IMR-90 (cell line): ENCODE data around the gene DOCK9. TPM values are rescaled to one million over a fixed set of nuclear protein-coding genes. Genes with fewer than 3 reads are reported as not detected.

Experiments
- ATAC-seq: fragments of 200-7000 bp; cut with Tn5 transposase; 2 replicates; pipeline ENCODE4 v1.9.1; 2020; ENCODE audit warnings: low read depth, mild to moderate bottlenecking, moderate library complexity
- BruUV-seq: library from RNA; stranded (reverse); fragments of 400-500 nt; replicated peaks from 2 replicates; lab custom pipeline; 2021; lab: Mats Ljungman, UMichigan
- CTCF ChIA-PET: fragments of 300-600 bp; formaldehyde crosslinking; extraction: SDS; loops from one replicate; lab custom pipeline; 2021; ENCODE audit warnings: antibody characterized with exemption; lab: Yijun Ruan, JAX
- POLR2A ChIA-PET: fragments of 300-600 bp; sonication (Branson Sonifier 250); formaldehyde crosslinking; loops from one replicate; lab custom pipeline; 2022; ENCODE audit warnings: antibody characterized with exemption; ENCODE audit not compliant: unreplicated experiment; lab: Charles Lee
- DNase-seq: peaks from one replicate; pipeline ENCODE4 v3.0.0; 2013
- H2AFZ ChIP-seq: replicated peaks from 2 replicates; pipeline ENCODE3; 2013; ENCODE audit warnings: low read length, mild to moderate bottlenecking; ENCODE audit not compliant: poor library complexity
- H2AK5ac ChIP-seq: 2 replicates; pipeline ENCODE4 v1.6.1; 2013; ENCODE audit warnings: low read depth, low read length, inconsistent platforms
- H2AK9ac ChIP-seq: replicated peaks from 2 replicates; pipeline ENCODE3; 2013; ENCODE audit warnings: mild to moderate bottlenecking, low read depth, low read length, moderate library complexity; ENCODE audit not compliant: poor library complexity
- H2BK120ac ChIP-seq: 2 replicates; pipeline ENCODE4 v1.6.1; 2013; ENCODE audit warnings: low read depth, low read length, inconsistent platforms
- H2BK15ac ChIP-seq: 3 replicates; pipeline ENCODE4 v1.6.1; 2013; ENCODE audit warnings: low read depth, low read length, inconsistent platforms
- H2BK20ac ChIP-seq: 2 replicates; pipeline ENCODE4 v1.6.1; 2013; ENCODE audit warnings: low read depth, mild to moderate bottlenecking, inconsistent platforms, low read length, moderate library complexity
- H2BK5ac ChIP-seq: 2 replicates; pipeline ENCODE4 v1.6.1; 2013; ENCODE audit warnings: mild to moderate bottlenecking, low read depth, low read length, inconsistent platforms; ENCODE audit not compliant: poor library complexity, severe bottlenecking
- H3K14ac ChIP-seq: replicated peaks from 2 replicates; pipeline ENCODE4 v1.6.1; 2013; ENCODE audit warnings: low read depth, low read length, inconsistent platforms
- H3K18ac ChIP-seq: 2 replicates; pipeline ENCODE4 v1.6.1; 2013; ENCODE audit warnings: low read depth, low read length, control low read depth
- H3K23ac ChIP-seq: 2 replicates; pipeline ENCODE4 v1.6.1; 2013; ENCODE audit warnings: low read depth, low read length, inconsistent platforms
- H3K27ac ChIP-seq: 2 replicates; pipeline ENCODE4 v1.5.1; 2013; ENCODE audit warnings: mild to moderate bottlenecking, control low read depth, low read length; ENCODE audit not compliant: insufficient read depth
- H3K27me3 ChIP-seq: 2 replicates; pipeline ENCODE4 v1.6.1; 2013; ENCODE audit warnings: low read length; ENCODE audit not compliant: control insufficient read depth, insufficient read depth
- H3K36me3 ChIP-seq: 2 replicates; pipeline ENCODE4 v1.6.1; 2013; ENCODE audit warnings: low read length, mixed read lengths; ENCODE audit not compliant: control insufficient read depth, insufficient read depth
- H3K4ac ChIP-seq: 2 replicates; pipeline ENCODE4 v1.6.1; 2013; ENCODE audit warnings: low read depth, low read length, inconsistent platforms
- H3K4me1 ChIP-seq: 2 replicates; pipeline ENCODE4 v1.6.1; 2013; ENCODE audit warnings: low read length, mixed read lengths; ENCODE audit not compliant: control insufficient read depth, insufficient read depth
- H3K4me2 ChIP-seq: 2 replicates; pipeline ENCODE4 v1.6.1; 2013; ENCODE audit warnings: low read depth, mild to moderate bottlenecking, control low read depth, low read length, moderate library complexity
- H3K4me3 ChIP-seq: 2 replicates; pipeline ENCODE4 v1.5.1; 2013; ENCODE audit warnings: low read depth, mild to moderate bottlenecking, control low read depth, low read length, moderate library complexity; ENCODE audit not compliant: insufficient read depth
- H3K56ac ChIP-seq: 2 replicates; pipeline ENCODE4 v1.6.1; 2013; ENCODE audit warnings: low read length, inconsistent platforms; ENCODE audit not compliant: insufficient read depth; ENCODE audit errors: extremely low read depth
- H3K79me1 ChIP-seq, 2 experiments: 2 replicates each; pipeline ENCODE4 v1.6.1; 2013; ENCODE audit warnings: low read length in 2 of 2, inconsistent platforms in 1 of 2, low read depth in 1 of 2
- H3K9ac ChIP-seq: 2 replicates; pipeline ENCODE4 v1.6.1; 2013; ENCODE audit warnings: low read depth, low read length, control low read depth
- H3K9me1 ChIP-seq: 2 replicates; pipeline ENCODE4 v1.6.1; 2013; ENCODE audit warnings: low read length, inconsistent platforms; ENCODE audit not compliant: insufficient read depth
- H3K9me3 ChIP-seq: 2 replicates; pipeline ENCODE4 v1.6.1; 2013; ENCODE audit warnings: low read length; ENCODE audit not compliant: control insufficient read depth, insufficient read depth
- H4K20me1 ChIP-seq: 2 replicates; pipeline ENCODE4 v1.6.1; 2013; ENCODE audit warnings: low read length, inconsistent platforms; ENCODE audit not compliant: insufficient read depth
- H4K5ac ChIP-seq: 2 replicates; pipeline ENCODE4 v1.6.1; 2013; ENCODE audit warnings: mild to moderate bottlenecking, low read depth, low read length, control low read depth
- H4K8ac ChIP-seq, 2 experiments: 2 replicates each; pipeline ENCODE4 v1.6.1; 2013; ENCODE audit warnings: low read depth in 2 of 2, low read length in 2 of 2, control low read depth in 1 of 2, inconsistent platforms in 1 of 2
- H4K91ac ChIP-seq: 2 replicates; pipeline ENCODE4 v1.6.1; 2013; ENCODE audit warnings: low read depth, low read length, inconsistent platforms; ENCODE audit not compliant: insufficient read depth
- CEBPB ChIP-seq: IDR thresholded peaks from 2 replicates; pipeline ENCODE4 v1.6.1; 2012; ENCODE audit warnings: low read depth, low read length, improper control_type of control experiment
- FOS ChIP-seq: fragments of 150-350 bp; IDR thresholded peaks from 2 replicates; pipeline ENCODE4 v1.6.1; 2016; ENCODE audit warnings: low read depth, low read length
- RAD21 ChIP-seq: IDR thresholded peaks from 2 replicates; pipeline ENCODE4 v1.6.1; 2012; ENCODE audit warnings: low read length, improper control_type of control experiment
- RFX5 ChIP-seq: IDR thresholded peaks from 2 replicates; pipeline ENCODE4 v1.8.0; 2012; ENCODE audit warnings: low read depth, mild to moderate bottlenecking, low read length, moderate library complexity
- SMC3 ChIP-seq: fragments of 150-350 bp; IDR thresholded peaks from 2 replicates; pipeline ENCODE4 v1.6.1; 2016; ENCODE audit warnings: low read depth, mild to moderate bottlenecking, antibody characterized with exemption, low read length, moderate library complexity
- WGBS, 2 experiments: methylation state at CpG; one replicate each; pipeline versions ENCODE4 v1.1.5 to v1.1.7; 2013; ENCODE audit warnings: missing lambda C conversion rate in 2 of 2; ENCODE audit not compliant: insufficient read length in 1 of 2; ENCODE audit errors: extremely low coverage in 2 of 2; 5-methylcytosine and 5-hydroxymethylcytosine counted together
- dilution Hi-C: fragments of 300-500 bp; cut with HindIII; formaldehyde crosslinking; loops from one replicate; pipeline ENCODE4 v1.14.3; 2018; ENCODE audit warnings: low sequenced_read_pairs; ENCODE audit not compliant: unreplicated experiment
- in situ Hi-C: fragments of 300-500 bp; cut with MboI; formaldehyde crosslinking; loops from 3 replicates; pipeline ENCODE4 v1.14.3; 2019; ENCODE audit warnings: low sequenced_read_pairs, inconsistent platforms, mixed read lengths
- intact Hi-C: fragments of 100-400 bp; cut with micrococcal nuclease; formaldehyde crosslinking; loops from 2 replicates; pipeline ENCODE4 v1.10.0; 2022
- polyA plus RNA-seq, 3 experiments: library from polyadenylated mRNA; depleted of rRNA; stranded (reverse); fragments of >200 nt; gene quantifications; 2 replicates each; pipeline ENCODE4 v1.2.3, GENCODE V29; 2012; ENCODE audit warnings: low replicate concordance in 1 of 3
- total RNA-seq: library from RNA; depleted of rRNA; stranded (reverse); fragments of >200 nt; gene quantifications from 2 replicates; pipeline ENCODE4 v1.2.3, GENCODE V29; 2012

DOCK9 gene
- total and polyA plus RNA-seq, 2 of the 4 experiments (the other 2 are of a cell fraction), result 4.8 to 7.2 TPM

GRCh38 chr13:98954313-98954712, 23.6 kb downstream of the DOCK9 start:
- no peaks in the 10 kb centered on the region for H3K9me3 ChIP-seq
- H3K9ac ChIP-seq, result no peak overlapping the region
- no peak overlapping the region for H4K5ac ChIP-seq
- no peak overlapping the region for H2AK9ac ChIP-seq
- ChIA-PET POLR2A (no interaction called here), CTCF (interaction anchor here (0.9 kb wide), 1 partner anchor 40 kb away, joined by 3 read pairs; no protein-coding TSS in a partner anchor)
- H3K4me2 ChIP-seq, result no peak overlapping the region
- no peak overlapping the region for H2AFZ ChIP-seq
- H3K4me1 ChIP-seq, result no peaks in the 10 kb centered on the region
- H4K8ac ChIP-seq, result no peak overlapping the region
- no peak overlapping the region for H2BK120ac ChIP-seq
- H3K4ac ChIP-seq, result no peak overlapping the region
- intact Hi-C loops, result no loop called here
- no peaks in the 10 kb centered on the region for H4K20me1 ChIP-seq
- no peak overlapping the region for H2BK15ac ChIP-seq
- H3K18ac ChIP-seq, result no peak overlapping the region
- peaks cover 0 to 5% of the 10 kb centered on the region in 2 experiments; a peak in 1 of 4 replicates for H3K79me1 ChIP-seq
- H3K27me3 ChIP-seq, result no peaks in the 10 kb centered on the region
- no peak overlapping the region for H2BK5ac ChIP-seq
- no peak overlapping the region for H2BK20ac ChIP-seq
- 51% methylated on average over 3 of the region's 4 CpGs; no CpG with 5 or more reads in 1 of the 2 experiments for WGBS, 2 experiments
- dilution Hi-C loops, result no loop called here
- no peaks in the 10 kb centered on the region for H3K36me3 ChIP-seq
- H3K56ac ChIP-seq, result no peak overlapping the region
- in situ Hi-C loops, result no loop called here
- no peak for ATAC-seq
- no peak overlapping the region for H2AK5ac ChIP-seq
- H3K14ac ChIP-seq, result no peak overlapping the region; the same call in 1 of the 2 replicates
- TF ChIP-seq CEBPB, result no peak
- no peak for TF ChIP-seq RFX5
- no peak for TF ChIP-seq RAD21
- no peak for TF ChIP-seq SMC3
- no peak for TF ChIP-seq FOS
- BruUV-seq, result no TSS peak
- H4K91ac ChIP-seq, result no peak overlapping the region
- no peak overlapping the region for H3K23ac ChIP-seq
- no peak overlapping the region for H3K27ac ChIP-seq
- H3K4me3 ChIP-seq, result no peak overlapping the region
- 0 out of 2 replicates have a peak, but pooled peaks cover 4% of the 10 kb centered on the region for H3K9me1 ChIP-seq
- no peak for DNase-seq
